GM12865 (cell line): Measurements from ENCODE around the gene ARF4.
"Not testable (repeated sequence)": the region's sequence is repeated elsewhere in the genome, so short reads cannot be mapped to it uniquely, and the experiment has no call there.

Experiments
- DNase-seq: peaks from one replicate; pipeline ENCODE4 v3.0.0; 2010; ENCODE audit warnings: low read depth
- H3K4me3 ChIP-seq: 2 replicates; pipeline ENCODE4 v1.5.1; 2011; ENCODE audit warnings: mild to moderate bottlenecking, low read depth, low read length, control low read depth
- CTCF ChIP-seq: IDR thresholded peaks from 2 replicates; pipeline ENCODE4 v1.5.1; 2011; ENCODE audit warnings: low read length, control low read depth, low read depth, inconsistent platforms; ENCODE audit not compliant: insufficient read depth; ENCODE audit errors: missing control alignments

ARF4 gene

GRCh38 chr3:57622362-57622761 is 25.2 kb upstream of the ARF4 start:
- no peak for TF ChIP-seq CTCF
- DNase-seq: no peak

GRCh38 chr3:57617739-57618138 is 20.6 kb upstream of the ARF4 start:
- no peak for DNase-seq
- no peak overlapping the region for H3K4me3 ChIP-seq
- TF ChIP-seq CTCF: no peak

More at GRCh38 chr3:57622362-57622761, 25.2 kb upstream of the ARF4 start:
- H3K4me3 ChIP-seq: no peak overlapping the region

GRCh38 chr3:57616233-57616632 is 19.1 kb upstream of the ARF4 start:
- no peak overlapping the region for H3K4me3 ChIP-seq
- no peak for TF ChIP-seq CTCF
- DNase-seq: no peak

- not testable (repeated sequence) for DNase-seq, H3K4me3 ChIP-seq
These were observed 14.7 kb upstream of the ARF4 start for GRCh38 chr3:57611870-57612269.

- DNase-seq: no peak
- no peak overlapping the region for H3K4me3 ChIP-seq
- no peak for TF ChIP-seq CTCF
These were observed 8.5 kb upstream of the ARF4 start for GRCh38 chr3:57605683-57606082.

GRCh38 chr3:57604971-57605370 is 7.8 kb upstream of the ARF4 start:
- TF ChIP-seq CTCF: no peak
- H3K4me3 ChIP-seq: no peak overlapping the region
- DNase-seq: no peak

GRCh38 chr3:57600195-57600594 is 3.1 kb upstream of the ARF4 start:
- no peak for DNase-seq
- TF ChIP-seq CTCF: no peak
- no peak overlapping the region for H3K4me3 ChIP-seq
